Stimulated activated naive CD8-positive, alpha-beta T cell treated with anti-CD3 and anti-CD28 coated beads, Interleukin-15, Interleukin-2, amounts not matched to agents 100 U/mL and 50 U/mL, for 24 hours (primary cell): ENCODE data around the gene PRRT3.
"Not testable (repeated sequence)": the region's sequence is repeated elsewhere in the genome, so short reads cannot be mapped to it uniquely, and the experiment has no call there.

ENCODE experiments used
- ATAC-seq: fragments of 150-1000 bp; cut with Tn5 transposase; one replicate; pipeline ENCODE4 v1.10.0; 2021
- DNase-seq: peaks from one replicate; pipeline ENCODE4 v3.0.0; 2021

PRRT3 gene

GRCh38 chr3:9897408-9898372, 54.5 kb downstream of the PRRT3 start:
- no peak for DNase-seq
- no peak for ATAC-seq

- ATAC-seq, DNase-seq: not testable (repeated sequence)
Observed at GRCh38 chr3:9896755-9897407, 55.3 kb downstream of the PRRT3 start.

GRCh38 chr3:9895715-9896114, 56.5 kb downstream of the PRRT3 start:
- ATAC-seq, DNase-seq: not testable (repeated sequence)
